ENCODE data around the gene LIMK2.
"Not testable (repeated sequence)": the region's sequence is repeated elsewhere in the genome, so short reads cannot be mapped to it uniquely, and the experiment has no call there.

LIMK2 gene

GRCh38 chr22:31212783-31213629, 908 bp downstream of the LIMK2 start:
- ATAC-seq: no peak

- no peak for ATAC-seq
These were observed 3.0 kb downstream of the LIMK2 start for GRCh38 chr22:31215018-31215535.

DNA sequence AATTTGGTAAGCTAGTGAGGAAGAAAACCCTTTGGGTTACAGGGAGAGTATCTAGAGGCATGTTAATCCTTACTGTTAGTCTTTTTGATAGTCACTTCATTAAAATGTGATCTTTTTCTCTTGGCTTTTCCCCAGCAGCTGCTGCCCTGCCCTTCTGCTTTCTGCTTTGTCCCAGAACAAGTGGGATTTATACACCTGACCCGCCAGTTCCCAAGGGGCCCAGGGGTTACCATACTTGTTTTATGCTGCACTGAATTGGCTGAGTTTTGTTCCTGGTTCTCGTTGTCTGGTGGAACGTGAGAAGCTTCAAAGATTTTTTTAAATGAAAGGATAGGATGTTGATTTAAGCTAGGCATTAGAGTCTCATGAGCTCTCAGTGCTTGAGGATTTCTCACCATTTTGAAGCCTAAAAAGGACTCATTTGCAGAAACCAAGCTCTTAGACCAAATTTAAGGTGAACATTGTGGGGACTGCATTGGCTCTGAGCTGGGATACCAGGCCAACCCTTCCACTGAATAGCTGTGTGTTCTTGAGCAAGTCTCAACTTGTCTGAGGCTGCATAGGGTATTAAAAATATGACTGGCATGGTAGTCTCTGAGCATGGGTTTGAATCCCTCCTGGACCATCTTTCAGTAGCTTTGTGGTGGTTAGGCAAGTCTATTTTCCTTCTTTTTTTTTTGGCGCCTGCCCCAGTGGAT, 6.6 kb downstream of the LIMK2 start:
- ATAC-seq: no peak

DNA sequence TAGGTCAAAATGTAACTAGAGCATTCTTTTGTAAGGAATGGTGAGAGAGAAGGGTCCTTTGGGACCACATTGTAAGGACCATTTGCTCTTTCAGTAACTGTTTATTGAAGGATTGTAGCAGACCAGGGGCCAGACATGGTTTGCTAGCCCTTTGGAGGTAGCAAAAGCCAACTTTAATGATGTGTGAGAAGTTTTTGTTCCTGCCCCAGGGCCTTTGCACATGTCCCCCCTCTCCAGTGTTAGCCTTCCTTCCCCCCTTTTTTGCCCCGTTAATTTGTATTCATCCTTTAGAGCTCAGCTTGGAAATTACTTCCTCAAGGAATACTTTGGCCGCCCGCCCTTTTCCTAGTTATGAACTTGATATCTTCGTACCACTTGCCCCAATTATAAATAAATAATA, 9.0 kb downstream of the LIMK2 start:
- no peak for ATAC-seq

GRCh38 chr22:31222736-31223135, 10.6 kb downstream of the LIMK2 start:
- no peak for ATAC-seq

DNA sequence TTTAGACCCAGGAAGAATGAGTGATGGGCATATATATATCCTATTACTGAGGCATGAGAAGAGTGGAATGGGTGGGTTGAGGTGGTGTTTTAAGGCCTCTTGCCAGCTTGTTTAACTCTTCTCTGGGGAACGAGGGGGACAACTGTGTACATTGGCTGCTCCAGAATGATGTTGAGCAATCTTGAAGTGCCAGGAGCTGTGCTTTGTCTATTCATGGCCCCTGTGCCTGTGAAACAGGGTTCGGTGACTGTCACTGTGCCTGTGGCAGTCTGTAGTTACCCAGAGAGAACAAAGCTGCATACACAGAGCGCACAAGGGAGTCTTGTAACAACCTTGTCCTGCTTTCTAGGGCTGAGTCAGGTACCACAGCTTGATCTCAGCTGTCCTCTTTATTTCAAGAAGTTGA, 11.7 kb downstream of the LIMK2 start:
- no peak for ATAC-seq

- ATAC-seq: not testable (repeated sequence)
These were observed 12.6 kb downstream of the LIMK2 start for GRCh38 chr22:31224691-31225090.

- ATAC-seq: no peak
These were observed 15.1 kb downstream of the LIMK2 start for GRCh38 chr22:31227186-31227585.

DNA sequence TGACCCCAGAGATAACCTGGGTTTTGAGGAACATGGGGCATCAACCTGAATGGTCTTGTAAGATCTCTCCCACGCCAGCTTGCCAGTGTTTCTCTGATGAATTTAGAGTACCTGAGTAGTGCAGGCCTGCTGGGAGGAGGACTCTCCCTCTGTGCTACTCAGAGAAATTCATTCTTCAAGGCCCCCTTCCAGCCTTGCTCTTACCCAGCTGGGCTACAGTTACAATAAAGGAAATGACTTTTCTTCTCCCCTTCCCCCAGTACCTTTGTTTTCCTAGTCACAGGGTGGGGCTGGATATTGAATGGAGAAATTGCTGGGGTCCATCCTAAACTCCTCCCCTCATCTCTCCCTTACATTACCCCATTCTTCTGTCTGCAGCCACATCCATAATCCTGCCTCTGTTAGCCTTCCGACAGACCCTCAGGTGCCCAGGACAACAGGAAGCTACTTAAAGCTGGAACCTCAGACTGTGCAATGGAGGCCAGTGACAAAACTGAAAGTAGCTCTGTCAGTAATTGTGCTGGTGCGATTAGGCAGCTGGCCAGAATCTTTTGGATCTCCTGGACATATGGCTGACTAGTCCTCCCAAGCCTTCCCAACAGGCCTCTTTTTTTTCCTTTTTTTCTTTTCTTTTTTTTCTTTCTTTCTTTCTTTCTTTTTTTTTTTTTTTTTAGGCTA, 17.4 kb downstream of the LIMK2 start:
- ATAC-seq: peak; percentile 51 to 57

GRCh38 chr22:31230155-31230870, 18.2 kb downstream of the LIMK2 start:
- peak in 1 of 2 donors; percentile 31 for ATAC-seq

GRCh38 chr22:31230871-31231621, 18.9 kb downstream of the LIMK2 start:
- peak; percentile 59 to 71 for ATAC-seq

DNA sequence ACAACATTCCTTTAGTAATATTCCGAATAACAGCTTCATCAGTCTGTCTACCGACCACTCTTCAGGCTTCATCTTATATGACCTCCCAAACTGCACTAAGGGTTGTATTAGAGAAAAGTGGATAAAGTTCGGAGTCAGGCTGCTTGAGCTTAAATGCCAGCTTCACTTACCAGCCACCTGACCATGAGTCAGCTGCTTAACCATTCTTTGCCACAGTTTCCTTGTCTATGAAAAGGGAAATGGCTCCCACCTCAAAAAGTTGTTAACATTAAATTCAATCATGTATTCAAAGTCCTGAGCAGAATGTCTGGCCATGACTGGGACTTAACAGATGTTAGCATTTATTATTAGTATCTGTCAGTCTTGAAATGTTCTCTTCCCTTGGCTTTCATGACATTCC, 20.9 kb downstream of the LIMK2 start:
- no peak for ATAC-seq

DNA sequence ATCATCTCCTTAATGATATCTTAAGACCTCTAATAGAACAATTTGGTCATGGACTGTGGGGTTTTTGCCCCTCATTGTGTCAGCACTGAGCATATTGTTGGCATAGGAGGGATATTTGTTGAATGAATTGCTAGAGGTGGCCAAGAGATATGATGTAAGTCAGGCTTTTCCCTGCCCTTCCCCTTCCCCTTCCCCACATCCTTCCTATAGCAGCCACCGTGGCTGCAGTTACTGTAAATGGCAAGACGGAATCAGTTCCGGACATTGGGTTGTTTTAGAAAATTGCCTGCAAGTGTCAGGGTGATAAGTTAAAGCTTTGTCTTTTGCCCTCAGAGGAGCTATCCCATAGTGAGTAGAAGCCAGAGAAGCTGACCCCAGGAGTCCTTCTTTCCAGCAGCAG, 23.0 kb downstream of the LIMK2 start:
- ATAC-seq: no peak

DNA sequence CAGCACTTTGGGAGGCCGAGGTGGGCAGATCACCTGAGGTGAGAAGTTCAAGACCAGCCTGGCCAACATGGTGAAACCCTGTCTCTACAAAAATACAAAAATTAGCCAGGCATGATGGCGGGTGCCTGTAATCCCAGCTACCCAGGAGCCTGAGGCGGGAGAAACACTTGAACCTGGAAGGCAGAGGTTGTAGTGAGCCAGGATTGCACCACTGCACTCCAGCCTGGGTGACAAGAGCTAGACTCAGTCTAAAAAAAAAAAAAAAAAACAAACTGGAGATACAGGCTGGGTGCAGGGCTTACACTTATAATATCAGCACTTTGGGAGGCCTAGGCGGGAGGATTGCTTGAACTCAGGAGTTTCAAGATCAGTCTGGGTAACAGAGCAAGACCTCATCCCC, 23.9 kb downstream of the LIMK2 start:
- not testable (repeated sequence) for ATAC-seq

GRCh38 chr22:31238057-31238456, 26.0 kb downstream of the LIMK2 start:
- peak; percentile 44 to 65 for ATAC-seq

- no peak for ATAC-seq
These were observed 27.8 kb downstream of the LIMK2 start for GRCh38 chr22:31239771-31240370.

DNA sequence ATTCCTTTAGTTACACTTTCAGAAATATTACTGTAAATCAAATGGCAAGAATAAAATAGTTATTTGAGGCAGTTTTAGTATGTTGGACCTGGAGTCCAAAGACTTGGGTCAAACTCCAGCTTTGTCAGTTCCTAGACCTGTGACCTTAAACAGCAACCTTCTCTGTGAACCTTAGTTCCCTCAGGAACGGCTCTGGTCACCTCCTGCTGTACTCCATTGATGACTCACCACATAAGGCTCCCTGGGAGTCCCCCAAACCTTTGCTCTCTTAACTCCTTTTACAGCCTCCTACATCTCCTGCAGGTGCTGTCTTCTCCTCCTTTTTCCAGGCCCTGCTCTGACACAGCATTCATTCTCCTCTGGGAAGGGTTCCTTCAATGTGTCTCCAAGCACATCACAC, 29.1 kb downstream of the LIMK2 start:
- ATAC-seq: no peak

DNA sequence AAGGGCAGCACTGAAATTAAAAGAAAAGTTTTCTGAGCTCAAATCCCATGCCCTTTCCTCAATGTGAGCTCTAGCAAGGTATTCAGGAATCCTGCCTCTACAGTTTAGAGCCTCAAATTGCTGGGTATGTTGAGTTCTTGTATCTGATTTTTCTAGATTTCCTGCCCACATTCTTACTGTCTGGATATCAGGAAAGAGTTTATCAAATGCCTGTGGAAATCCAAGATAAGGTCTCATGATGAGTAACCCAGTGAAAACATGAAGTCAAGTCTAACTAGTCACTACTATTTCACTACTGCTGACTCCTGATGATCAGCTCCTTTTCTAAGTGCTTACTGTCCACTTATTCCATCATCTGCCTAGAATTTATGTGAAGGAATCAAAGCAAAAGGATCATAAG, 29.8 kb downstream of the LIMK2 start:
- no peak for ATAC-seq

DNA sequence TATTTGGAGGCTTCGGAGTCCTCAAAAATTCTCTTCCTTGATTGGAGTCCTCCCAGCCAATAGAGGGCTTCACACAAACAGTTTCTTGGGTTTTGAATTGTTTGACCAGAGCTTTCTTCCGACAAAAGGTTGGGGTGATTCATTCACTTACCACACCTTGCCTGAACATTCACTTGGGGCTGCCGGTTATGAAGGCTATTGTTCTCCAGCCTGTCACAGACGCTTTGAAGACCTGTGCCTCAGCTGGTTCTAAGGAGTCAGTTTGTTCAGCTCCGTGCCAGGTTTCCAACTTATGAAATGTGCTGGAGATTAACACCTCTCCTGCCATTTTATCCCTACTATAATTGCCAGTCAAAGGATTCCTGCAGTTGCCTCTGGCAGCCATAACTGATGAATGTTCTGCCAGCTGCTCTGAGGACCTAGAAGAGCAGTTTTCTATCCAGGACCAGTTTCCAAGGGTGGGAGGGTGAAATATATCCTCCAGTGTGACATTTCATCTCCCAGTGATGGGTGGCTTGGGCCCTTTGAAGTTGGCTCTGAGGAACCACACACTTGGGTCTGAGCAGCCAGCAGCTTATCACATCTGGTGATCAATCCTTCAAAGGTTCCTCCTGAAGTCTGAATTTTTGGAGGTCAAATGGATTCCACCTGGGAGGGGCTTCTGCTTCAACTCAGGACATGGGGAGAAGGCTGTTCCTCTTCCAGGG, 31.4 kb downstream of the LIMK2 start:
- ATAC-seq: no peak

- ATAC-seq: no peak
These were observed 32.2 kb downstream of the LIMK2 start for GRCh38 chr22:31244046-31244942.
